GM18499 (cell line): ENCODE results near the gene FAM193A.
"Not testable (repeated sequence)": the region's sequence is repeated elsewhere in the genome, so short reads cannot be mapped to it uniquely, and the experiment has no call there.

Experiments
- ATAC-seq: cut with Tn5 transposase; IDR thresholded peaks from one replicate; pipeline ENCODE4 v1.9.1; 2021; ENCODE audit warnings: moderate number of reproducible peaks; ENCODE audit not compliant: insufficient read depth, unreplicated experiment

FAM193A gene

DNA sequence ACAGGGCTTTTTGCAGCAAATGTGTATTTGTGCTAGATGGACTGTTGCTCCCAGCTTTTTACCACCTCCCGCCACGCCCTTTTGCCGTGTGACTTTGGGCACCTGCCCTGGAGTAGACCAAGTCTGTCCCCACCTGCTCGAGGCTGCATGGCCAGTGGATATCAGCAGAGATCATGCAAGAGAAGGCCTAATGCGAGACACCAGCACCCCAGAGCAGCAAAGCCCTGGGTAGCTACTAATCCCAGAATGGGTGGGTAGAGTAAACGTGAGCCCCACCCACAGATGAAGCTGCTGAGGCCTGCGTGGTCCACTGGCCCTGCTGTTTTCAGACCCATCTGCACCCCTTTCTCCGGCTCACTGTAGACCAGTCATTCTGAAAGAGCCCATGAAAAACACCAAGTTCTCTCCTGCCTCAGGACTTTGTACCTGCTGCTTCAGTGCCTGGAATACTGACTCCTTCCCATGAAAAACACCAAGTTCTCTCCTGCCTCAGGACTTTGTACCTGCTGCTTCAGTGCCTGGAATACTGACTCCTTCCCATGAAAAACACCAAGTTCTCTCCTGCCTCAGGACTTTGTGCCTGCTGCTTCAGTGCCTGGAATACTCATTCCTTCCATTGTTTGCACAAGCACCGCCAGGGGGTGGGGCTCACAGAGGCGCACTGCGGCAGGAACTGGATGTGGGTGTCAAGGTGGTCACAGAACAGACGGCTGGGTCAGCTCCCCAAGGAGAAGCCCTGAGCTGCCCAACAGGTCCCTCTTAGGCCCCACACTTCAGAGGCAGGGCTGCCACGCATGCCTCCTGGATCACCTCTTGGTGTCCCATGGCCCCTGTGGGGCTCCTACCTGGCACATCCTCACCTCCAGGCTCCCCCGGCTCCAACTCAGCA lies 224.8 kb downstream of the FAM193A start:
- ATAC-seq, result no peak

DNA sequence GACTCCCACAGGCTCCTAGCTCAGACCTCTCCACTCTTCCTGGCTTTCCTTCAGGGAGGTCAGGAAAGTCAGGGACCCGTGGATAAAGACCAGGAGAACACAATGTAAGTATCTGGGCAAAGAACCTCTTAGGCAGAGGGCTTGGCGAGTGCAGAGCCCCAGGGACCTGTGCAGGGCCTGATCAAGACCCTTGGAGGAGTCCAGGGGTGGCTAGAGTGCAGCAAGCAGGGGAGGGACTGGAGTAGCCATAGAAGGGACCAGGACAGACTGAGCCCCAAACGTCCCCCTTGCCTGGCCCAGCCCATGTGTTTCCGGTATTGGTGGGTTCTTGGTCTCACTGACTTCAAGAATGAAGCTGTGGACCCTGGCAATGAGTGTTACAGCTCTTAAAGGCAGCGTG lies 225.6 kb downstream of the FAM193A start:
- ATAC-seq, result no peak

DNA sequence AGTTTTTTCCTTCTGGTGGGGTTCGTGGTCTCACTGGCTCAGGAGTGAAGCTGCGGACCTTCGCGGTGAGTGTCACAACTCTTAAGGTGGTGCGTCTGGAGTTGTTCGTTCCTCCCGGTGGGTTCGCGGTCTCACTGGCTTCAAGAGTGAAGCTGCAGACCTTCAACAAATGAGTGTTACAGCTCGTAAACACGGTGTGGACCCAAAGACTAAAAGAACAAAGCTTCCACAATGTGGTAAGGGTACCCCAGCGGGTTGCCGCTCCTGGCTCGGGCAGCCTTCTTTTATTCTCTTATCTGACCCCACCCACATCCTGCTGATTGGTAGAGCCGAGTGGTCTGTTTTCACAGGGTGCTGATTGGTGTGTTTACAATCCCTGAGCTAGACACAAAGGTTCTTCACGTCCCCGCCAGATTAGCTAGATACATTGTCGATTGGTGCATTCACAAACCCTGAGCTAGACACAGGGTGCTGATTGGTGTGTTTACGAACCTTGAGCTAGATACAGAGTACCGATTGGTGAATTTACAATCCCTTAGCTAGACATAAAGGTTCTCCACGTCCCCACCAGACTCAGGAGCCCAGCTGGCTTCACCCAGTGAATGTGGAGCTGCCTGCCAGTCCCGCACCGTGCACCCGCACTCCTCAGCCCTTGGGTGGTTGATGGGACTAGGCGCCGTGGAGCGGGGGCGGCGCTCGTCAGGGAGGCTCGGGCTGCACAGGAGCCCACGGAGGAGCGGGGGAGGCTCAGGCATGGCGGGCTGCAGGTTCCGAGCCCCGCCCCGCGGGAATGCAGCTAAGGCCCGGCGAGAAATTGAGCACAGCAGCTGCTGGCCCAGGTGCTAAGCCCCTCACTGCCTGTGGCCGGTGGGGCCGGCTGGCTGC lies 226.3 kb downstream of the FAM193A start:
- not testable (repeated sequence) for ATAC-seq

- no peak for ATAC-seq
Observed at GRCh38 chr4:2763511-2763967, 227.1 kb downstream of the FAM193A start.

DNA sequence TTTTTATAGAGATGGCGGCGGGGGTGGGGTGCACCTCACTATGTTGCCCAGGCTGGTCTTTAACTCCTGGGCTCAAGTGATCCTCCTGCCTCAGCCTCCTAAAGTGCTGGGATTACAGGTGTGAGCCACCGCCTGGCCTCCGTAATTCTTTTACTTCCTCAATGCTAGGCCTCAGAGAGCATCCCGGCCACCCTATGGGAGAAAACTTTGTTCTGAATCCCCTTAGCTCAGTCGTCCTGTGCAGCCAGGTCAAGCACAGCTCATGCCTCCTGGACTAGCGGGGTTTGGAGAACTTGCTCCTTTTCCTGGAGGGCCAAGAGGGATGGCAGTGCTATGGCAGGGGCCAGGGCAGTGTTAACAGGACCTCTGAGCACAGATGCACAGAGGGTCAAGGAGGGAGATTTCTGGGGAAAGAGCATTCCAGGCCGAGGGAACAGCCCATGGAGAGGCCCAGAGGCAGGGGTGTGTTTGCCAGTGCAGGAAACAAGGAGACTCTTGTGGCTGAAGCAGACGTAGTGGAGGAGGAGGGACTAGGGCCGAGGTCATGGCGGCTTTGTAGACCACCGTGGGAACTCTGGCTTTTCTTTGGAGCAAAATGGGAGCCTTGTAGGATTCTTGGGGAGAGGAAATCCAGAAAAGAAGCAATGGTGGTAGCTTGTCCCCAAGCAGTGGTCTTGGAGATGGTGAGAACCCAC lies 229.5 kb downstream of the FAM193A start:
- ATAC-seq, result no peak

- ATAC-seq, result no peak
Observed at GRCh38 chr4:2767046-2767704, 230.7 kb downstream of the FAM193A start.

- ATAC-seq, result no peak
Observed at GRCh38 chr4:2767705-2768074, 231.2 kb downstream of the FAM193A start.

- no peak for ATAC-seq
Observed at GRCh38 chr4:2768124-2768523, 231.7 kb downstream of the FAM193A start.

GRCh38 chr4:2768921-2769336 lies 232.5 kb downstream of the FAM193A start:
- no peak for ATAC-seq

DNA sequence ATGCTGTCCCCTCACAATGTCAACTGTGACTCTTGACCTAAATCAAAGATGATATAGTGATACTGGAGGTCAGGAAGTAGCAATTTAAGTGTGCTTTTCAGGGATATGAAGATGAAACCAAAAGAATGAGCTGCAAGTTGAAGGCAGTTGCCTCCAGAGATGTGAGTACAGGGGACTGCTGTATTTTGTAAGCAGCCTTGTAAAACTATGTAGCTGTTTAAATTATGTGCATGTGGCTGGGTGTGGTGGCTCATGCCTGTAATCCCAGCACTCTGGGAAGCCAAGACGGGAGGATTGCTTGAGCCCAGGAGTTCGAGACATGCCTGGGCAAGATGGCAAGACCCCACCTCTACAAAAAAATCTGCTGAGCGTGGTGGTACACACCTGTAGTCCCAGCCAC lies 234.8 kb downstream of the FAM193A start:
- no peak for ATAC-seq

DNA sequence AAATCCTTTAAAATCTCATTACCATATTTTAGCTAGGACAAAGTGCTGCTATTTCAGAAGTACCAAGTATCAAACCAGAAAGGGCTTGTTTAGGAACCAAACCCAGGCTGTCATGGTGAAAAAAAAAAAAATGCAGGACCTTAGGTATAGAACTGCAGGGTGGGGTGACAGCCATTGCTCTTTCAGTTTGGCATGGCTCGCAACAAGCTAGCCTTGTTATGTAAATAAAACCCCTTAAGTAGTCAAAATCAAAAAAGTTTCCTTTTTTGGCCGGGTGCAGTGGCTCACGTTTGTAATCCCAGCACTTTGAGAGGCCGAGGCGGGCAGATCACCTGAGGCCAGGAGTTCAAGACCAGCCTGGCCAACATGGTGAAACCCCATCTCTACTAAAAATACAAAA lies 244.2 kb downstream of the FAM193A start:
- ATAC-seq, result not testable (repeated sequence)

GRCh38 chr4:2781911-2782310 lies 245.5 kb downstream of the FAM193A start:
- no peak for ATAC-seq
